IMR-90 (cell line): ENCODE data around the gene TPR. TPM values are rescaled to one million over a fixed set of nuclear protein-coding genes. Genes with fewer than 3 reads are reported as not detected.
A peak's percentile ranks its signal among the peaks of the same experiment; 100 is the strongest.

Source experiments
- ATAC-seq: fragments of 200-7000 bp; cut with Tn5 transposase; 2 replicates; pipeline ENCODE4 v1.9.1; 2020; ENCODE audit warnings: low read depth, mild to moderate bottlenecking, moderate library complexity
- BruUV-seq: library from RNA; stranded (reverse); fragments of 400-500 nt; replicated peaks from 2 replicates; lab custom pipeline; 2021; lab: Mats Ljungman, UMichigan
- CTCF ChIA-PET: fragments of 300-600 bp; formaldehyde crosslinking; extraction: SDS; loops from one replicate; lab custom pipeline; 2021; ENCODE audit warnings: antibody characterized with exemption; lab: Yijun Ruan, JAX
- POLR2A ChIA-PET: fragments of 300-600 bp; sonication (Branson Sonifier 250); formaldehyde crosslinking; loops from one replicate; lab custom pipeline; 2022; ENCODE audit warnings: antibody characterized with exemption; ENCODE audit not compliant: unreplicated experiment; lab: Charles Lee
- DNase-seq: peaks from one replicate; pipeline ENCODE4 v3.0.0; 2013
- H2AFZ ChIP-seq: replicated peaks from 2 replicates; pipeline ENCODE3; 2013; ENCODE audit warnings: low read length, mild to moderate bottlenecking; ENCODE audit not compliant: poor library complexity
- H2AK5ac ChIP-seq: 2 replicates; pipeline ENCODE4 v1.6.1; 2013; ENCODE audit warnings: low read depth, low read length, inconsistent platforms
- H2AK9ac ChIP-seq: replicated peaks from 2 replicates; pipeline ENCODE3; 2013; ENCODE audit warnings: mild to moderate bottlenecking, low read depth, low read length, moderate library complexity; ENCODE audit not compliant: poor library complexity
- H2BK120ac ChIP-seq: 2 replicates; pipeline ENCODE4 v1.6.1; 2013; ENCODE audit warnings: low read depth, low read length, inconsistent platforms
- H2BK15ac ChIP-seq: 3 replicates; pipeline ENCODE4 v1.6.1; 2013; ENCODE audit warnings: low read depth, low read length, inconsistent platforms
- H2BK20ac ChIP-seq: 2 replicates; pipeline ENCODE4 v1.6.1; 2013; ENCODE audit warnings: low read depth, mild to moderate bottlenecking, inconsistent platforms, low read length, moderate library complexity
- H2BK5ac ChIP-seq: 2 replicates; pipeline ENCODE4 v1.6.1; 2013; ENCODE audit warnings: mild to moderate bottlenecking, low read depth, low read length, inconsistent platforms; ENCODE audit not compliant: poor library complexity, severe bottlenecking
- H3K14ac ChIP-seq: replicated peaks from 2 replicates; pipeline ENCODE4 v1.6.1; 2013; ENCODE audit warnings: low read depth, low read length, inconsistent platforms
- H3K18ac ChIP-seq: 2 replicates; pipeline ENCODE4 v1.6.1; 2013; ENCODE audit warnings: low read depth, low read length, control low read depth
- H3K23ac ChIP-seq: 2 replicates; pipeline ENCODE4 v1.6.1; 2013; ENCODE audit warnings: low read depth, low read length, inconsistent platforms
- H3K27ac ChIP-seq: 2 replicates; pipeline ENCODE4 v1.5.1; 2013; ENCODE audit warnings: mild to moderate bottlenecking, control low read depth, low read length; ENCODE audit not compliant: insufficient read depth
- H3K27me3 ChIP-seq: 2 replicates; pipeline ENCODE4 v1.6.1; 2013; ENCODE audit warnings: low read length; ENCODE audit not compliant: control insufficient read depth, insufficient read depth
- H3K36me3 ChIP-seq: 2 replicates; pipeline ENCODE4 v1.6.1; 2013; ENCODE audit warnings: low read length, mixed read lengths; ENCODE audit not compliant: control insufficient read depth, insufficient read depth
- H3K4ac ChIP-seq: 2 replicates; pipeline ENCODE4 v1.6.1; 2013; ENCODE audit warnings: low read depth, low read length, inconsistent platforms
- H3K4me1 ChIP-seq: 2 replicates; pipeline ENCODE4 v1.6.1; 2013; ENCODE audit warnings: low read length, mixed read lengths; ENCODE audit not compliant: control insufficient read depth, insufficient read depth
- H3K4me2 ChIP-seq: 2 replicates; pipeline ENCODE4 v1.6.1; 2013; ENCODE audit warnings: low read depth, mild to moderate bottlenecking, control low read depth, low read length, moderate library complexity
- H3K4me3 ChIP-seq: 2 replicates; pipeline ENCODE4 v1.5.1; 2013; ENCODE audit warnings: low read depth, mild to moderate bottlenecking, control low read depth, low read length, moderate library complexity; ENCODE audit not compliant: insufficient read depth
- H3K56ac ChIP-seq: 2 replicates; pipeline ENCODE4 v1.6.1; 2013; ENCODE audit warnings: low read length, inconsistent platforms; ENCODE audit not compliant: insufficient read depth; ENCODE audit errors: extremely low read depth
- H3K79me1 ChIP-seq, 2 experiments: 2 replicates each; pipeline ENCODE4 v1.6.1; 2013; ENCODE audit warnings: low read length in 2 of 2, inconsistent platforms in 1 of 2, low read depth in 1 of 2
- H3K9ac ChIP-seq: 2 replicates; pipeline ENCODE4 v1.6.1; 2013; ENCODE audit warnings: low read depth, low read length, control low read depth
- H3K9me1 ChIP-seq: 2 replicates; pipeline ENCODE4 v1.6.1; 2013; ENCODE audit warnings: low read length, inconsistent platforms; ENCODE audit not compliant: insufficient read depth
- H3K9me3 ChIP-seq: 2 replicates; pipeline ENCODE4 v1.6.1; 2013; ENCODE audit warnings: low read length; ENCODE audit not compliant: control insufficient read depth, insufficient read depth
- H4K20me1 ChIP-seq: 2 replicates; pipeline ENCODE4 v1.6.1; 2013; ENCODE audit warnings: low read length, inconsistent platforms; ENCODE audit not compliant: insufficient read depth
- H4K5ac ChIP-seq: 2 replicates; pipeline ENCODE4 v1.6.1; 2013; ENCODE audit warnings: mild to moderate bottlenecking, low read depth, low read length, control low read depth
- H4K8ac ChIP-seq, 2 experiments: 2 replicates each; pipeline ENCODE4 v1.6.1; 2013; ENCODE audit warnings: low read depth in 2 of 2, low read length in 2 of 2, control low read depth in 1 of 2, inconsistent platforms in 1 of 2
- H4K91ac ChIP-seq: 2 replicates; pipeline ENCODE4 v1.6.1; 2013; ENCODE audit warnings: low read depth, low read length, inconsistent platforms; ENCODE audit not compliant: insufficient read depth
- CEBPB ChIP-seq: IDR thresholded peaks from 2 replicates; pipeline ENCODE4 v1.6.1; 2012; ENCODE audit warnings: low read depth, low read length, improper control_type of control experiment
- MAFK ChIP-seq: IDR thresholded peaks from 2 replicates; pipeline ENCODE4 v1.6.1; 2012; ENCODE audit warnings: low read depth, low read length, improper control_type of control experiment
- MAZ ChIP-seq: IDR thresholded peaks from 2 replicates; pipeline ENCODE4 v1.6.1; 2012; ENCODE audit warnings: low read depth, mild to moderate bottlenecking, low read length, improper control_type of control experiment, moderate library complexity, borderline replicate concordance
- MXI1 ChIP-seq: IDR thresholded peaks from 2 replicates; pipeline ENCODE4 v1.6.1; 2012; ENCODE audit warnings: low read depth, mild to moderate bottlenecking, low read length, moderate library complexity, borderline replicate concordance
- RCOR1 ChIP-seq: IDR thresholded peaks from 2 replicates; pipeline ENCODE4 v1.6.1; 2012; ENCODE audit warnings: mild to moderate bottlenecking, low read length, improper control_type of control experiment; ENCODE audit not compliant: insufficient replicate concordance
- WGBS, 2 experiments: methylation state at CpG; one replicate each; pipeline versions ENCODE4 v1.1.5 to v1.1.7; 2013; ENCODE audit warnings: missing lambda C conversion rate in 2 of 2; ENCODE audit not compliant: insufficient read length in 1 of 2; ENCODE audit errors: extremely low coverage in 2 of 2; 5-methylcytosine and 5-hydroxymethylcytosine counted together
- dilution Hi-C: fragments of 300-500 bp; cut with HindIII; formaldehyde crosslinking; loops from one replicate; pipeline ENCODE4 v1.14.3; 2018; ENCODE audit warnings: low sequenced_read_pairs; ENCODE audit not compliant: unreplicated experiment
- in situ Hi-C: fragments of 300-500 bp; cut with MboI; formaldehyde crosslinking; loops from 3 replicates; pipeline ENCODE4 v1.14.3; 2019; ENCODE audit warnings: low sequenced_read_pairs, inconsistent platforms, mixed read lengths
- intact Hi-C: fragments of 100-400 bp; cut with micrococcal nuclease; formaldehyde crosslinking; loops from 2 replicates; pipeline ENCODE4 v1.10.0; 2022
- polyA plus RNA-seq, 3 experiments: library from polyadenylated mRNA; depleted of rRNA; stranded (reverse); fragments of >200 nt; gene quantifications; 2 replicates each; pipeline ENCODE4 v1.2.3, GENCODE V29; 2012; ENCODE audit warnings: low replicate concordance in 1 of 3
- total RNA-seq: library from RNA; depleted of rRNA; stranded (reverse); fragments of >200 nt; gene quantifications from 2 replicates; pipeline ENCODE4 v1.2.3, GENCODE V29; 2012; rRNA removed

The TPR gene
- total and polyA plus RNA-seq, 2 of the 4 experiments (the other 2 are of a cell fraction), result 38.2 to 60.4 TPM

DNA sequence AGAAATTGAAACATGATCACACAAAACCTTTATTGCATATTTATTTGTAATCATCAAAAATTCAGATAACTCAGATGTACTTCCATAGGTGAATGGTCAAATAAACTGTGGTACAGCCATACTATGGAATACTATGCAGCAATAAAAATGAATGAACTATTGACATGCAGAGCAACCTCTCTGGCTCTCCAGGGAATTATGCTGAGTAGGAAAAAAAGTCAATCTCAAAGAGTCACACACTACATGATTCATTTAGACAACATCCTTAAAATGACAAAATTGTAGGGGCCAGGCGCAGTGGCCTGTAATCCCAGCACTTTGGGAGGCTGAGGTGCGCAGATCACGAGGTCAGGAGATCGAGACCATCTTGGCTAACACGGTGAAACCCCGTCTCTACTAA lies 104.0 kb downstream of the TPR start:
- H3K23ac ChIP-seq, result no peak overlapping the region
- no peaks in the 10 kb centered on the region for H4K20me1 ChIP-seq
- H3K18ac ChIP-seq, result no peak overlapping the region
- no peak overlapping the region for H3K4me3 ChIP-seq
- no peak overlapping the region for H2AK9ac ChIP-seq
- H4K5ac ChIP-seq, result no peak overlapping the region
- H3K4me2 ChIP-seq, result no peak overlapping the region
- no peak overlapping the region for H3K56ac ChIP-seq
- in situ Hi-C loops (no loop called here), intact Hi-C loops (no loop called here), dilution Hi-C loops (no loop called here)
- TF ChIP-seq CEBPB, result no peak
- TF ChIP-seq MAZ, result no peak
- TF ChIP-seq MXI1, result no peak
- TF ChIP-seq MAFK, result peak; percentile 62
- no peak for TF ChIP-seq RCOR1
- no peak overlapping the region for H3K9ac ChIP-seq
- H3K27me3 ChIP-seq, result no peaks in the 10 kb centered on the region
- H2BK120ac ChIP-seq, result no peak overlapping the region
- H3K14ac ChIP-seq, result no peak overlapping the region
- DNase-seq (no peak), ATAC-seq (no peak)
- no peak overlapping the region for H4K8ac ChIP-seq
- H3K27ac ChIP-seq, result no peak overlapping the region
- no peaks in the 10 kb centered on the region for H3K36me3 ChIP-seq
- ChIA-PET POLR2A (no interaction called here), CTCF (no interaction called here)
- no peak overlapping the region for H2AFZ ChIP-seq
- H3K9me1 ChIP-seq, result no peaks in the 10 kb centered on the region
- H4K91ac ChIP-seq, result no peak overlapping the region
- BruUV-seq, result no TSS peak
- WGBS, 2 experiments, result no CpG with 5 or more reads among the region's 6 CpGs
- no peak overlapping the region for H2BK15ac ChIP-seq
- no peak overlapping the region for H2BK5ac ChIP-seq
- H3K79me1 ChIP-seq, result no peaks in the 10 kb centered on the region
- no peaks in the 10 kb centered on the region for H3K9me3 ChIP-seq
- no peaks in the 10 kb centered on the region for H3K4me1 ChIP-seq
- H3K4ac ChIP-seq, result no peak overlapping the region
- H2BK20ac ChIP-seq, result no peak overlapping the region
- H2AK5ac ChIP-seq, result no peak overlapping the region

Other genes starting within 250 kb of the TPR start
- not detected in 2 replicates for gene PRG4, start 79.0 kb downstream of the TPR start, total RNA-seq
- gene PRG4, start 79.0 kb downstream of the TPR start, polyA plus RNA-seq (2012; rRNA removed), result not detected in 2 replicates
- gene ODR4, start 585 bp upstream of the TPR start, total RNA-seq, result 9.7 and 14.2 TPM in 2 replicates
- gene ODR4, start 585 bp upstream of the TPR start, polyA plus RNA-seq (2012; rRNA removed), result 8.4 and 9.4 TPM in 2 replicates
- not detected in 2 replicates for gene PDC, start 85.9 kb upstream of the TPR start, total RNA-seq
- gene PDC, start 85.9 kb upstream of the TPR start, polyA plus RNA-seq (2012; rRNA removed), result not detected in 2 replicates